IPS DF 6.9 (cell line): ENCODE results near the gene ICE2.

Source experiments
- DNase-seq: peaks from one replicate; pipeline ENCODE4 v3.0.0-alpha.2; 2013; ENCODE audit warnings: low read depth, low spot score
- H3K27ac ChIP-seq: one replicate; pipeline ENCODE4 v1.5.1; 2013; ENCODE audit warnings: low read length, control low read depth
- H3K27me3 ChIP-seq: 2 replicates; pipeline ENCODE4 v1.6.1; 2013; ENCODE audit warnings: mild to moderate bottlenecking, low read length; ENCODE audit not compliant: control insufficient read depth, insufficient read depth
- H3K36me3 ChIP-seq: 2 replicates; pipeline ENCODE4 v1.6.1; 2013; ENCODE audit warnings: low read length; ENCODE audit not compliant: control insufficient read depth, insufficient read depth
- H3K4me1 ChIP-seq: 2 replicates; pipeline ENCODE4 v1.6.1; 2013; ENCODE audit warnings: low read length; ENCODE audit not compliant: control insufficient read depth, insufficient read depth
- H3K4me3 ChIP-seq: 2 replicates; pipeline ENCODE4 v1.5.1; 2013; ENCODE audit warnings: mild to moderate bottlenecking, low read length
- H3K9me3 ChIP-seq: 2 replicates; pipeline ENCODE4 v1.6.1; 2013; ENCODE audit warnings: low read length, inconsistent platforms; ENCODE audit not compliant: control insufficient read depth, insufficient read depth
- WGBS: extraction: QIAGEN DNeasy Blood & Tissue Kit; methylation state at CpG from one replicate; pipeline ENCODE4 v1.1.7; 2013; ENCODE audit warnings: mixed read lengths, missing lambda C conversion rate; ENCODE audit not compliant: insufficient read length, insufficient coverage; 5-methylcytosine and 5-hydroxymethylcytosine counted together

Gene ICE2, protein sequence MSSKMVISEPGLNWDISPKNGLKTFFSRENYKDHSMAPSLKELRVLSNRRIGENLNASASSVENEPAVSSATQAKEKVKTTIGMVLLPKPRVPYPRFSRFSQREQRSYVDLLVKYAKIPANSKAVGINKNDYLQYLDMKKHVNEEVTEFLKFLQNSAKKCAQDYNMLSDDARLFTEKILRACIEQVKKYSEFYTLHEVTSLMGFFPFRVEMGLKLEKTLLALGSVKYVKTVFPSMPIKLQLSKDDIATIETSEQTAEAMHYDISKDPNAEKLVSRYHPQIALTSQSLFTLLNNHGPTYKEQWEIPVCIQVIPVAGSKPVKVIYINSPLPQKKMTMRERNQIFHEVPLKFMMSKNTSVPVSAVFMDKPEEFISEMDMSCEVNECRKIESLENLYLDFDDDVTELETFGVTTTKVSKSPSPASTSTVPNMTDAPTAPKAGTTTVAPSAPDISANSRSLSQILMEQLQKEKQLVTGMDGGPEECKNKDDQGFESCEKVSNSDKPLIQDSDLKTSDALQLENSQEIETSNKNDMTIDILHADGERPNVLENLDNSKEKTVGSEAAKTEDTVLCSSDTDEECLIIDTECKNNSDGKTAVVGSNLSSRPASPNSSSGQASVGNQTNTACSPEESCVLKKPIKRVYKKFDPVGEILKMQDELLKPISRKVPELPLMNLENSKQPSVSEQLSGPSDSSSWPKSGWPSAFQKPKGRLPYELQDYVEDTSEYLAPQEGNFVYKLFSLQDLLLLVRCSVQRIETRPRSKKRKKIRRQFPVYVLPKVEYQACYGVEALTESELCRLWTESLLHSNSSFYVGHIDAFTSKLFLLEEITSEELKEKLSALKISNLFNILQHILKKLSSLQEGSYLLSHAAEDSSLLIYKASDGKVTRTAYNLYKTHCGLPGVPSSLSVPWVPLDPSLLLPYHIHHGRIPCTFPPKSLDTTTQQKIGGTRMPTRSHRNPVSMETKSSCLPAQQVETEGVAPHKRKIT

DNA sequence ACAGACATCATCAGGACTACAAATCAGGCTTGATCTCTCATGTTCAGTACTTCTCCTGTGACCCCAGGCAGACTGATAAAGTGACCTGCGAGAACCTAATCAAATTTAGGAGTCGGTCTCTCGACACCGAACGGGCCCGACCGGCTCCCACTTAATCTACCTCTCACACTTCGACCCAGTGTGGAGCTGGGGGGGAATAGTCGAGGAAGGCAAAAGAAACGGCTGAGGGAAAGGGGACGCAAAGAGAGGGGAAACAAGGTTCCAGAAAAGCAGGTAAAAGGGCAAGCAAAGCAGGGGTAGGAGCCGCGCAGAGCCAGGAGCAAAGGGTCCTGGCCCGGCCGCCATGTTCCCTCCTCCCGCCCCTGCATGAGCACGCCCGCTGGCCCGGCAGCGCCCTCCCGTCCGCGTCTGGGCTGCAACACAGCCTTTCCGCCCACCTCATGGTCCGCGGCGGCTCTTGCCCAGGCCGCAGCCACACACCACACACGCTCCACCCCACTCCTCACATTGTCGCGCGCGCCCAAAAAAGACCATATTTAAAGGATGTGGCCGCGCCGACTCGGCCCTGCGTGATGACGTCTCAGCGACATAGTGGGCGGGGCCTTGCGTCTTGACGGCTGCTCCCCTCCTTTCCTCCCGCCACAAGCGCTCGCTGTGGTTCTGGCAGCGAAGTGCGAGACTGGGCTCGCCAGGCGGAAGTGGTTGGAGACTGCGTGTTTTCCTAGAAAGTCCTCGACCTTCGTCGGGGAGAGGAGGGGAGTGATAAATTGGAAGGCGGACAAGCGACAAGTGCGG, at the start of gene ICE2:
Gene ICE2 (minus strand): TSS at position 577 of the 795 bp plus-strand sequence. CDS start 1,165 bp downstream, outside the sequence.
- Histone ChIP-seq H3K27ac (no peak within 1 kb of the TSS), H3K36me3 (no peaks in the 10 kb centered on the region; the same call in 1 of the 2 replicates), H3K4me3 (peak within 1 kb of the TSS; percentile 99), H3K4me1 (peaks cover 2% of the 10 kb centered on the region; the same call in 1 of the 2 replicates), H3K9me3 (no peaks in the 10 kb centered on the region), H3K27me3 (no peaks in the 10 kb centered on the region)
- DNase-seq: peak; percentile 88
- WGBS: no CpG with 5 or more reads among the region's 57 CpGs

DNA sequence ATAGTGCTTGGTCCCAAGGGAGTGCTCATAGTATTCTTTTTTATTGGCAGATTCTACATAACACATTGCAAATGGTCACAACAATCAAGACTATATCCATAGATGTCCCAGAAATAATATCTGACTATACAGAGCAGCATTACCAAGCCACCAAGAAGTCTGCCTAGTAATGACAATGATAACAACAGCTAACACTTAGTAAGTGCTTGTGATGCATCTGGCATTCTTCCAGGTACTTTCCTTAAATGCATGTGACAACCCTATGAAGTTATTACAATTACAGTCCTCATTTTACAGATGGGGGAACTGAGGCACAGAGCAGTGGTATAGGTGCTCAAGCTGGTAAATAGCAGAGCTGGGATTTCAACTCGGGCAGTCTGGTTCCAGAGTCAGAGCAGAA, 49.6 kb upstream of the ICE2 start:
- no peak for DNase-seq
- no peaks in the 10 kb centered on the region for H3K9me3 ChIP-seq
- no CpG with 5 or more reads among the region's 1 CpG for WGBS

DNA sequence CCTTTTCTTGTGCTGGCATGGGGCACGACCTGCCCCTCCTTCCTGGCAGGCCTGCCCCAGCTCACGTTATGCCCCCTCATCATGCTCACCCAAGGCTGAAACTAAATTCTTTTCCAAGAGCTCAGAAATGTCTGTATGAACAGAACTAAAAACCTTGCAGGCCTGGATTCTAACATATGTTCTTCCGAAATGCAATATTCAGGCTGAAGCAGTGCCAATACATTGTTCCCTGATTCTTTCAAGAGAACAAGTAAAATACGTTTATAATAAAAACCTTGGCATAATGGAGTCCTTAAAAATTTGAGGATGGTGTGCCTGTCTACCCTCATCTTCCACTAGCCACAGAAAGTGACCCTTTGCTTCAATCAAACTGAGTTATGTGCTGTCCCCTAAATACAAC, 48.5 kb upstream of the ICE2 start:
- no CpG with 5 or more reads among the region's 4 CpGs for WGBS
- Histone ChIP-seq H3K27me3 (no peaks in the 10 kb centered on the region), H3K27ac (no peak overlapping the region), H3K4me3 (no peak overlapping the region), H3K36me3 (no peaks in the 10 kb centered on the region), H3K9me3 (no peaks in the 10 kb centered on the region), H3K4me1 (no peaks in the 10 kb centered on the region; the same call in 1 of the 2 replicates)
- no peak for DNase-seq

More for the DNA sequence above, 49.6 kb upstream of the ICE2 start:
- no peaks in the 10 kb centered on the region for H3K36me3 ChIP-seq
- H3K4me1 ChIP-seq: no peaks in the 10 kb centered on the region; the same call in 1 of the 2 replicates
- H3K4me3 ChIP-seq: no peak overlapping the region
- no peaks in the 10 kb centered on the region for H3K27me3 ChIP-seq
- no peak overlapping the region for H3K27ac ChIP-seq

DNA sequence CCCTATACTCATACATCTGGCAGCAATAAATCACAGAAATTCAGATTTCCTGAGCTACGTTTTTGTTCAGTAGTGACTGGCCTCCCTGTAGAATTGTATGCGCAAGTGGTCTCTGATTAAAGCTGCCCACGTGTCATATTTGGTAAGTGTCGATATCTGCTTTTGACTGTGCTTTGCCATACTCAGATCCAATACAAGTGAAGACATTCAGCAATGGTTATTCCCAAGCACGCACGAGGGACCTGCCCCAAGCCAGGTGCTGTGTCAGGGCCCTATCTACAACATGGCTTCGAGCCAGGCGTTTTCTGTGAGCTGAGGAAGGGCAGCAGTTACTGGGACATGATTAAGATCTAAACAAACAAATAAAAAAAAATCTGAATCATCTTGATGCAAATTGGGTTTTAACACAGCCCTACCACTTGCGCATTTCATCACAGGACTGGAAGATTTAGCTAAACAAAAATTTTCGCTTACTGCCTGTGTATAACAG, 47.2 kb upstream of the ICE2 start:
- no peaks in the 10 kb centered on the region for H3K27me3 ChIP-seq
- no peak overlapping the region for H3K4me3 ChIP-seq
- no peaks in the 10 kb centered on the region for H3K36me3 ChIP-seq
- H3K4me1 ChIP-seq: no peaks in the 10 kb centered on the region; the same call in 1 of the 2 replicates
- no peak overlapping the region for H3K27ac ChIP-seq
- DNase-seq: no peak
- no peaks in the 10 kb centered on the region for H3K9me3 ChIP-seq
- WGBS: no CpG with 5 or more reads among the region's 10 CpGs

DNA sequence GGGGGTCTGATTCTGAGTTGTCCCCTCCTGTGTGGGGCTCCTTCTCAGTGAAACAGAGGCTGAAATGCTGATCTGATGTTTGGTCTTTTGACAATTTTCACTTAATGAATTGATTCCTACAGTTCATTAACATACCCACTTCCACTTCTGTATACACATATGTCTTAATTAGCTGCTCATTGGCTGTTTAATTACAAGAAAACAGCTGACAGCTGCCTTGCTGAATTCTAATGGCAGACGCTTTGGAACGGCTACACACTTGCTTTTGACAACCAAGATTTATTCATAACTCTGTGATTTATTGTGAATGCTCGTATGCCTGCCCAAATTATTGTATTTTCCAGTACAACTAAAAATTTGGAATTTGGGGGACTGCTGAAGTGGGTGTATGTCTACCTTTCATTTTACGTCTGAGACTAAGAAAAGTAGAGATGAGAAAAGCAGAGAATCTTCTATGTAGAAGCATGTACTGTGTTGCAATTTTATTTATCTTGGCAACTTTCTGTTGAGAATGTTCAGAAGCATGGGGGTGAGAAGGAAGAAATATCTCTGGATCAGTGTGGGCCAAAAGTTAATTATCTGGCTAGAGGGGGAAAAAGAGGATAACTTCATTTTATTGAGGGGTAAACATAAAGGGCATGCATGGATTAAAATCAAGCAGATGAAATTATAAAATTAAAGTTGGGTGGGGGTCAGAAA, 46.5 kb upstream of the ICE2 start:
- DNase-seq: no peak
- Histone ChIP-seq H3K27me3 (no peaks in the 10 kb centered on the region), H3K36me3 (no peaks in the 10 kb centered on the region), H3K4me1 (no peaks in the 10 kb centered on the region; the same call in 1 of the 2 replicates), H3K4me3 (no peak overlapping the region), H3K27ac (no peak overlapping the region), H3K9me3 (no peaks in the 10 kb centered on the region)
- no CpG with 5 or more reads among the region's 4 CpGs for WGBS

DNA sequence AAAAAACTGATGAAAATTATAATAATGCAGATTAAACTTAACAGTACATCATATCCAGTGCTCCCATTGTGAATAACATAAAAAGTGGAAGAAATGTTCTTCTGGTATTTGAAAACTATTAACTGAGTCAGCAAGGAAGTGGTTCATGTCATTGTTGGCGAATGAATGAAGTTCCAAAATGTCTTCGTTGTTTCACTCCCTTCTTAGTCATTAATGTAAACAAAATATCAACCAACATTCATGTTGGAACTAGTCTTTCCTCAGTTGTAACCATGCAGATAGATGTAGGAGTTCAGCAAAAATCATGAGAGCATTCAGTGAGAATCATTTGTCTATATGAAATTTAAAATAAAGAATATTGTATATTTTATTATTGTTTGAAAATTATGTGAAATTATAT, 44.1 kb upstream of the ICE2 start:
- Histone ChIP-seq H3K27ac (no peak overlapping the region), H3K4me1 (no peaks in the 10 kb centered on the region; the same call in 1 of the 2 replicates), H3K4me3 (no peak overlapping the region), H3K9me3 (no peaks in the 10 kb centered on the region), H3K36me3 (no peaks in the 10 kb centered on the region), H3K27me3 (no peaks in the 10 kb centered on the region)
- WGBS: no CpG with 5 or more reads among the region's 2 CpGs
- DNase-seq: no peak

DNA sequence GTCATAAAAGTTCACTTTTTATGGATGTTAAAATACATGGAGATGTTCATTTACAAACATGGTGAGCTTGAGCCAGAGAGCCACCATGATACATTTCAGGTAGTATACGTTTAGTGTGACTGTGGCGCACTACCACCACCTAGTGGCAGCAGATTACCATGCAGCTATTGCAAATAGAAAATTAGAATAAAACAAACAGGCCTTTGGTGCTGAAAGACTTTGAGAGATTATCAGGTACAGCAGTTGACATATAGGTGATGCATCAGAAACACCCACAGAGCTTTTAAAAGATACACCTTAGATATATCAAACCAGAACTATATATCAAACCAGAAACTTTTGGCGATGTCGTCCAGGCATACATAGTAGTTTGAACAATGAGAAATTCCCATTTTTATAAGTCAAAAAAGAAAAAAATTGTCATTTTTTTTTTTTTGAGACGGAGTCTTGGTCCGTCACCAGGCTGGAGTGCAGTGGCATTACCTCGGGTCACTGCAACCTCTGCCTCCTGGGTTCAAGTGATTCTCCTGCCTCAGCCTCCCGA, 42.0 kb upstream of the ICE2 start:
- Histone ChIP-seq H3K27me3 (no peaks in the 10 kb centered on the region), H3K27ac (no peak overlapping the region), H3K4me3 (no peak overlapping the region), H3K36me3 (no peaks in the 10 kb centered on the region), H3K4me1 (no peaks in the 10 kb centered on the region), H3K9me3 (no peaks in the 10 kb centered on the region)
- peak; percentile 57 for DNase-seq
- no CpG with 5 or more reads among the region's 8 CpGs for WGBS

DNA sequence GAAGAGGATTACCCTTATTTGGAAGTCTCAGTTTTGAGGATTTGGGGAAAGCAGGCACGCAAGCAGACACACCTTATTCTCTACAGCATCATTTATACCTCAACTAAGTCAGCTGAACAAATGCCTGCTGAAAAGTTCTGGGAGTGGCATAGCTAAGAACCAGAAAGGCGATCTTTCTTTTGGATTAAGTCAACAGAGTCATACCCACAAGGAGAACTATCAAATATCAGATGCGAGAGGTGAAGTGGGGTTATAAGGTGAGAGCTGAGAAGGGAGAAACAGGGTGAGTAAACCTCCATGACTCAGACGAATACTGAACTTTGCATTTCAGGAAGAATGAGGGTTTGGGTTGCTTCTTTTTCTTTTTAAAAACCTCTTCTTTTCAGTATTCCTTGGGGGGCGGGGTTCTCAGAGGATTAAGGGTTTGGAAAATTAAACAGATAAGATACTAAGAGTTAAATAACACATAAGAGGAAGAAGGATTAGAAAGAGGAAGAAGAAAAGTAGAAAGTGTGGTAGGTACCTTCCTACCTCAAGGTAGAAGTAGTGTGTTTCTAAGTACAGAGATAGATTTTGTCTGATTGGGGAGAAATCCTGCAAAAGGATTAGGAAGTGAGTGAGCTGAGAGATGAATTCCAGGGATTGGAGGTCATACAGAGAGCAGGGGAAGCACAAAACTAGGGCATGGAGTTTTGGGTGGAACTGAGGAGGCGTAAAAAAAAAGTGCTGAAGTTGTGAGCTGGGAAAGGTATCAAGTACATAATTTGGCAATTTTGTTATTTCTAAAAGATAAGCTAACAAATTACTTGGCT, 41.3 kb upstream of the ICE2 start:
- H3K4me1 ChIP-seq: no peaks in the 10 kb centered on the region
- no peaks in the 10 kb centered on the region for H3K36me3 ChIP-seq
- DNase-seq: no peak
- H3K9me3 ChIP-seq: no peaks in the 10 kb centered on the region
- no CpG with 5 or more reads among the region's 6 CpGs for WGBS
- no peak overlapping the region for H3K4me3 ChIP-seq
- H3K27ac ChIP-seq: no peak overlapping the region
- no peaks in the 10 kb centered on the region for H3K27me3 ChIP-seq

DNA sequence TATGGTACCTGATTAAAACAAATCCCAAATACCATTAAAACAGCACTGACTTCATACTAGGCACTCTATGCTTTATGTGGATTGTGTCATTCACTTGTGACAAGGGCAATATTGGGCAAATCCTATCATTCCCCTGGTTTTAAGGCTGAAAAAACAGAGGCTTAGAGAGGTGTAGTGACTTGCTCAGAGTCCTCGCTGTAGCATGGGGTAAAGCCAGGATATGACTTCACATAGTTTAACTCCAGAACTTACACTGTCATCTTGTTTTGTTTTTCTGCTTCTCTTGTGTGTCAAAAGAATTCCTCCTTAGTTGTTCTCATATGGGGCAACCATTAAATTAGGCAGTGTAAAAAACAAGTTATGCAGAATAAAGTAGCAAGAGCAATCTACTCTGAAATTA, 40.3 kb upstream of the ICE2 start:
- no CpG with 5 or more reads among the region's 1 CpG for WGBS
- Histone ChIP-seq H3K4me1 (no peaks in the 10 kb centered on the region), H3K27me3 (no peaks in the 10 kb centered on the region), H3K4me3 (no peak overlapping the region), H3K9me3 (no peaks in the 10 kb centered on the region), H3K36me3 (no peaks in the 10 kb centered on the region; the same call in 1 of the 2 replicates), H3K27ac (no peak overlapping the region)
- DNase-seq: no peak
